Measurements from ENCODE around the gene COL27A1.

The COL27A1 gene

DNA sequence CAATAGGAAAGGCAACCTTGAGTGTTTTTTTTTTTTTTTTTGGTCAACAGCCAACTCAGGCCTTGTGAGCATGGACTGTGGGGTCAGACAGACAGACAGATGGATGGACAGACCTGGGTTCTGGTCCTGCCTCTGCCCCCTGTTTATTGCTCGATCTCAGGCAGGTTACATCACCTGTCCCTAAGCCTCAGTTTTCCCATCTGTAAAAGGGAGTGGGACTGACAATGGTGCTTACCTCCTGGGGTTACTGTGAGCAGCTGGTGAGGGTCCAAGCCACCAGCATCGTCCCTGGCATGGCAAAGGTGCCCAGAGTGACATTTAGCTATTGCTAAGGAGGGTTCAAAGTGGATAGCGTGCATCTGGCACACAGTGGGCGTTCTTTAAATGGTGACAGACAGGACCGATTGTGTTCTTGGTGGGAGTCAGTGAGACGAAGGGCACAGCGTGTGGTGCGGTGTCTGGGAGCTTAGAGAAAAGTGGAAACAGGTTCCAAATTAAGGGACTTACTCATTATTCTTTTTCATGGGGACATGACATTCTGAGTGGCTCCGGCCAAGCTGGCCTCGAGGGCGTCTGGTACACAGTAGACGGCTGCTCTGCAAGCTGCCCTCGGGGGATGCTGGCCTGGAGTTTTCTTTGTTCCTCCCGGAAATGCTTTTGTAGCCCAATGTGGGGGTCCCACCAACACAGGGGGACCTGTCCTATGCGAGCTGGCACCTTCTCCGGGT, 72.1 kb downstream of the COL27A1 start:
- no peak for DNase-seq (ENCODE audit: low read depth in 2 of 2)

DNA sequence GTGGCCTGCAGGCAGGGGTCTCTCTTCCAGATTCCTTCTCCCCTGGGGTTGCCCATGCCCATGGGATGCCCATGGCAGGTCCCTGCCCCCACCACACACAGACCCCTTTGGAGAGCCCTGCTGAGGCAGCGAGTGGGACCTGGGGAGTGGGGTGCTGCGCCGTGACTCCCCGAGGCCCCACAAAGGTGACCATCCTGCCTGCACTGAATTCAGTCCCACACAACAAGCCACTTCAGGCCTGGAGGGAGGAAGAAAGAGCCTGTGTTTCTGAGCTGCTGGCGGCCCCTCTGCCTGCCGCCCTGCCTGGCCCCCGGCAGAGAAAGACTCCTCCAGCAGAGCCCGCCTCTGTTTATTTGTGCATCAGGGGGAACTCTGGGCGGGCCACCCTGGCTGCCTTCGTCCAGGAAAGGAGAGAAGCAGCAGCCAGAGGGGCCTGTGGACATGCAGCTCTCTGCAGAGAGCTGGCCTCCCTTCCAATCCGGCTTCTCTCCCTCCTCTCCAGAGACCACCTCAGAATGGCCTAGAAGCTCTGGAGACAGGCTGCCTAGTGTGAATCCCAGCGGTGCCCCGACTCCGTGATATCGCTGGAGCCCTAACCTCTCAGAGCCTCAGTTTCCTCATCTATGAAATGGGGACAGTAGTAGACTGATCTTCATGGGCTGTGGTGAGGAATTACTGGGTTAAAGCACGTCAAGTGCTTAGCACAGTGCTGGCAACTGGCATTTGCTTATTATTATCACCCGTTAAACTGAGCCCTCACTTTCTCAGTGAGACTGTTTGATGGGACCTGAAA, 72.9 kb downstream of the COL27A1 start:
- no peak for DNase-seq (ENCODE audit: low read depth in 2 of 2)

DNA sequence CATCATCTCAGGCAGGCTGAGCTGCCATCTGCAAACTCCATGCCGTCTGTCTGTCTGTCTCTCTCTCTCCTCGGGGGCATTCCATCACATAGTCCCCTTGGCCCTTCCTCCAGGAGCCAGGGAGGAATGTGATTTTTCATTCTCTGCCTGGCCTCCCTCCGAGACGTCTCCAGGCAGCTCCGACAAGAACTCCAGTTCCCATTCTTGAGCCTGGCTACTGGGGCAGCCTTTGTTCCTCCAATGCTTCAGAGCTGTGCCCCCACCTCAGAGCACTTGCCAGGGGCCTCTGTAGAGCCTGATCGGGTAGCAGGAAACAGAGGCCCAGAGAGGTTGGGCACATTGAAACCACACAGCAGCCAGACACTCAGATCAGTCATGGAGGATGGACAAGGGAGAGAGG, 74.0 kb downstream of the COL27A1 start:
- no peak for DNase-seq (ENCODE audit: low read depth in 2 of 2)

DNA sequence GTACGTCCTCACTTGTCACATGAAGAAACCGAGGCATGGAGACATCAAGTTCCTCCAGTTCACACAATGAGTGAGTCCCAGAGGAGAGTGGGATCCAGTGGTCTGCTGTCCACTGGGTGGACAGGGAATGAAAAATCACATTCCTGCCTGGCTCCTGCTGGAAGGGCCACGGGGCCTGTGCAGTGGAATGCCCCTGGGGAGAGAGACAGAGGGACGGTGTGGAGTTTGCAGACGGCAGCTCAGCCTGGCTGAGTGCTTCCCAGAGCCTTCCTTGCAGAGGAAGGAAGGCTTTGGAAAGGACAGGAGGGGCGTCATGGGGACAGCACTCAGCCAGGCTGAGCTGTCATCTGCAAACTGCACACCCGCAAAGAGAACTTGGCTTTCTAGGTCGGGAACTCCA, 74.7 kb downstream of the COL27A1 start:
- DNase-seq (ENCODE audit: low read depth in 2 of 2): no peak

DNA sequence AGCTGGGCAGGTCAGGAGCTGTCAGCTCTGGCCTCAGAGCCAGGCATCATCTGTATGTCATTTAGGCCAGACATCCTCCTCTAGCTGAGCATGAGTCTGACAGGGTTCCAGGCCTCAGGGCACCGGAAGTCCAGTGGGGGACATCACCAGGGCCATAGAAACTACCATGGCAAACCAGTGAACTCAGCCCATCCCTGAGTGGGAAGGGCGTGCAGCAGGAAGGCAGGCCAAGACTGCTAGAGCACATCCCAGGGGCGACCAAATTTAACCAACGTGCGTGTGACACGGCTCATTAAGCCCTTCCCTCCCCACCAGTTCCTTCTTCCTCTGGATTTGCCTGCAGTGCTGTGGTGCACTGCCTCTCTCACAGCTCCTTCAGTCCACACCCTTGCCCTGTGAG, 75.9 kb downstream of the COL27A1 start:
- DNase-seq (ENCODE audit: low read depth in 2 of 2): no peak

DNA sequence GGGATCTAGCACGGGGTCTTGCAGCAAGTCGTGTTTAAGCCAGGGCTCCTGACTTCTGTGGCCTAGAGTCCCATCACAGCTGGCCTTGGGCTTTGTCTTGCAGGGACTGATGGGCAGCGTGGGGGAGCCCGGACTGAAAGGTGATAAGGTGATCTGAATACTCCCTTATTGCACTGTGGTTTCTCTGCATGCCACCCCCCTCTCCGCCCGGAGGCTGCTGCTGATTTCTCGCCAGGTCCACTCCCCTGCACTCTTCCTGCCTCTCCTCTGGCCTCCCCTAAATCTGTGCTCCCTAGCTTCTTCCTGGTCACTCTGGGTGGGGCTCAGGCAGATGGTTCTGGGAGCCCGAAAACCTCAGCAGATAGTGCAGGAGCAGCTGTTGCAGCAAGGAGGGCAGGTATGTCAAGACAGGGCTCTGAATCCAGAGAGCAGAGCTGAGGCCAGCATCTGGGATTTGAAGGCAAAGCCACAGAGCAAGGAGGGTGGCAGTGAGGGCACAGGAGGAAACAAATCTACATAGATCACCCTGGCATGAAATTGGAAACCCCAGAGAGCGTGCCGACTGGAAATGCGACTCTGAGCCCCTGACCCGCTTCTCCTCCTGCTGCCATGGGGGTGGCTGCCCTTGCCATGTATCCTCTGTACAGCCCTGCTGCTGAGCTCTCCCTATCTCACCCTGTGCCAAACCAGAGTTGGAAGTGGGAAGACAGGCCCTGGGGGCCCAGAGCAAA, 76.5 kb downstream of the COL27A1 start:
- DNase-seq (ENCODE audit: low read depth in 2 of 2): no peak

DNA sequence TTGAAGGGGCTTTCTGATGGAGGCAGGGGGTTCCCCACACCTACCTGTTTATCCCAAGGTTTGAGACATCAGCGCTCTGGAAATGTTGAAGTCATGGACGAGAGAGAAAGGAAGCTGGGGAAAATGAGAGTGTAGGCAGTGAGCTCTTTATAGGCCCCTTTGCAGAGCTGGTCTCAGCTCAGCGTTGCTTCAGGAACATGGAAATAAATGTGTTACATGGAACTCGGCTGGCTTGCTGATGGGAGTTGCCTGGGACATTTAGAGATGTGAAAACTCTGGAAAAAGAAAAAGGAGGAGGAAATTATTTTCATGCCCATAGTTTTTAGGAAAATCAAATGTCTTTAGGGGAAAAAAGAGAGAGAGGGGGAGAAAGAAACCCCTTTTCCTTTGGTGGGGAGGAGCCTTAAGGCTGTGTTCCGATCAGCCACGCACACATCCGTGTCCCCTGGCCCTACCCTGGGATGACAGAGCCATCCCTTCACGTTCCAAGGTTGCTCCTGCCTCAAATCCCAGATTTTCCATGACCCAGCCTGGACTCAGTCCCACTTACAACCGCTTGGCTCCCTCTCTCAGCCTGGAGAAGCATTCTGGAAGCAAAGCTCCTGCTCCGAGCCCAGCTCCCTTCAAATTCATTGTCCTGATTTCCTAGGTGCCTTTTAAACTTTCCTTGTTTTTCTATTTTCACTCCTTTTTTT, 78.3 kb downstream of the COL27A1 start:
- no peak for DNase-seq (ENCODE audit: low read depth in 2 of 2)

DNA sequence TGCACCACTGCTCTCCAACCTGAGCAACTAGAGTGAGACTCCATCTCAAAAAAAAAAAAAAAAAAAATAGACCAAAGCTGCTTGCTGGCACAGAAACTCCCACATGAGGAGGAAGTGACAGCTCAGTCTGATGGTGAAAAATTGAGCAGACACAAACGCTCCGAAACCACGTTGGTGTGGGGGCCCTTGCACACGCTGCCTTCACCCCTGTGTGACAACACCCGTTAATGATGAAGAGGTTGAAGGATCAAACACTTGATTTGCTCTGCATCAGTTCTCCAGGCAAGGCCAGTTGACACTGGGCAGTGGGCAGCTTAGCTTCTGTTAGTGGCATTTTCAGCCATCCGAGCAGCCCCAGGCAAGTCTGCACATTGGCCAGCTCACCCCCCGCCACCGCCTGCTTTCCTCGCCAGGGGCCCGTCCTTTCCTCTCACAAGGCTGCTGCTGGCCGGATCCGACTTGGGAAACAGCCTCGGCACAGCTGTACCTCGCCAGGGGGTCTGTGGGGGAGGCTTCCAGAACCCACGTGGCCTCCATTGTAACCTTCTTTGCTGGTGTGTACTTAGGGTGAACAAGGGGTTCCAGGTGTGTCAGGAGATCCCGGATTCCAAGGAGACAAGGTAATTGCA, 79.8 kb downstream of the COL27A1 start:
- DNase-seq (ENCODE audit: low read depth in 2 of 2): no peak

DNA sequence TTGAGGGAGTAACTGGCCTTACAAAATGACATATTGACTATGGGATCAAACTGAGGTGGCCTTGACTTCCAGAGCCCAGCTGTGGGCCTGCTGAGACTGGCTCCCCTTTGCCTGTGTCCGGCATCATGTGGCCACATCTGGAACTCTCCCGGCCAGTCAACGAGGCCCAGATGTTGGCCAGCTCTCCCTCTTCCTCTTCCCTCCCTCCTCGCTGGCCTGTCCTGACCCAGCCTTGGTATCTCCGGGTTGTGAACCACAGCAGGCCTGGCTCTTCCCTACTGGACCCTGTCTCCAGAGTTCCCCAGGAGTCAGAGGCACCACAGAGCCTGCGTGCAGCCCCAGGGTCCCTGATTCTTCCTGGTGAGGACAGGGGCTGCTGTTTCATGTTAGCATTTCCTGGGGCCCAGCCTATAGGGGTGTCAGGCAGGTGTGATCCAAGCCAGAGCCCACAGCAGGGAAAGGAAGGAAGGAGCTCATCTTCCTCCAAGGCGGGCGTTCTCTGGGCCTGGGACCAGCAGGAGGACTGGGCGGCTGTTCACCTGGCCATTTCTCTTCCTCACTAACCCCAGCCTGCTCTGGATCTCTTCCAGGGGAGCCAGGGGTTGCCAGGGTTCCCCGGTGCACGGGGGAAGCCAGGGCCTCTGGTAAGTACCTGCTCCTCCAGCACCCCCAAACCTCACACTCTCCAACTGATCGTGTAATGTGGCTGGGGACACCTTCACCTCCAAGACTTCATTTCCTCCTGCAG, 81.2 kb downstream of the COL27A1 start:
- DNase-seq (ENCODE audit: low read depth in 2 of 2): no peak

DNA sequence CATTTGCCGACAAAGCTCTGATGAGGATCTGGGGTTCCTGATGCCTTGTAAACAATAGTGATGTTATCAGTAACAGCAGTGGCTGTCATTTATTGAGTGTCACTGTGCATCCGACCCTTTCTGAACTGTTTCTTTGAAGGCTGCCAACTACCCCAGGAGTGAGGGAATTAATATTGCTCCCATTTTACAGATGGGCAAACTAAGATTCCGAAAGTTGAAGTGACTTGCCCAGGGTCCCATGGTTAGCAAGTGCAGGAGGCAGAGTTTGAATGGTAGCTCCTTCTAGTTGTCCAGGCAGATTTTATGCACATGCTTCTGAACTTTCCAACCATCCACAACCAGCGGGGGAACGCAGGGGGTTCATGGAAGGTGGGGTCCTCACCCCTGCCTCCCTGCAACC, 81.9 kb downstream of the COL27A1 start:
- no peak for DNase-seq (ENCODE audit: low read depth in 2 of 2)

DNA sequence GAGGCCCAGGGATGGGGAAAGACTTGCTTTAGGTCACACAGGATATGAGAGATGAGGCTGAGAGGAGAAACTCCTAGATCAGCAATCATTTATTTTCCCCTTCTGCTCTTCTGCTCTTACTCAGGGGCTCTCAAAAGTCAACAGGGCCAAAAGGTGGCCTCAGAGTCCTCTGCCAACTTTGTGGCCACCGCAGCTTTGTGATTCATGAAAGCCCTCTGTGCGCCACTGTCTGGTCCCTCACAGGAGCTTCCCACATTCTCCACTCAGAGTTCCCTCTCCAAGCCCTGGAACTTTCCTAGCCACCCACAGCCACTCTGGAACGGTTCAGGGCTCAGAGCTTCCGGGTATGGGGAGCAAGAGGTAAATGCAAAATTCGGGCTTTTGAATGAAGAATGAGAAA, 82.4 kb downstream of the COL27A1 start:
- DNase-seq (ENCODE audit: low read depth in 2 of 2): no peak

DNA sequence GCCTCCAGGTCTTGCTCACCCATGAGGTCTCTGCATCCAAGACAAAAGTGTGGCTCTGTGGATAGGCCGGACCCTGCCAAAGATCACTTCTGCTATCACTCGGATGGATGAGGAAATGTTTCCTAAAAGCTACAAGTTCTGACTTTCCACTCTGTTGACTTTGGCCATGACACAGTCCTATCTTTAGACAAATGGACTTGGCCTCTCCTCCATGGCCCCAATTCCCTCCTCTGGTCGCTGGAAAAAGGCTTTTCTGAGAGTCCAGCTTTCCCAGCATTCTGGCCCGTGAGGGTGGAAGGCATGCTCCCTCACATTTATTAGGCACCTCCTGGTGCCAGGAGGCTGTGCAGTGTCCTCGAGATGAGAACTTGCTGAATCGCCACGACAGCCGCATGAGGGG, 83.1 kb downstream of the COL27A1 start:
- DNase-seq (ENCODE audit: low read depth in 2 of 2): no peak

DNA sequence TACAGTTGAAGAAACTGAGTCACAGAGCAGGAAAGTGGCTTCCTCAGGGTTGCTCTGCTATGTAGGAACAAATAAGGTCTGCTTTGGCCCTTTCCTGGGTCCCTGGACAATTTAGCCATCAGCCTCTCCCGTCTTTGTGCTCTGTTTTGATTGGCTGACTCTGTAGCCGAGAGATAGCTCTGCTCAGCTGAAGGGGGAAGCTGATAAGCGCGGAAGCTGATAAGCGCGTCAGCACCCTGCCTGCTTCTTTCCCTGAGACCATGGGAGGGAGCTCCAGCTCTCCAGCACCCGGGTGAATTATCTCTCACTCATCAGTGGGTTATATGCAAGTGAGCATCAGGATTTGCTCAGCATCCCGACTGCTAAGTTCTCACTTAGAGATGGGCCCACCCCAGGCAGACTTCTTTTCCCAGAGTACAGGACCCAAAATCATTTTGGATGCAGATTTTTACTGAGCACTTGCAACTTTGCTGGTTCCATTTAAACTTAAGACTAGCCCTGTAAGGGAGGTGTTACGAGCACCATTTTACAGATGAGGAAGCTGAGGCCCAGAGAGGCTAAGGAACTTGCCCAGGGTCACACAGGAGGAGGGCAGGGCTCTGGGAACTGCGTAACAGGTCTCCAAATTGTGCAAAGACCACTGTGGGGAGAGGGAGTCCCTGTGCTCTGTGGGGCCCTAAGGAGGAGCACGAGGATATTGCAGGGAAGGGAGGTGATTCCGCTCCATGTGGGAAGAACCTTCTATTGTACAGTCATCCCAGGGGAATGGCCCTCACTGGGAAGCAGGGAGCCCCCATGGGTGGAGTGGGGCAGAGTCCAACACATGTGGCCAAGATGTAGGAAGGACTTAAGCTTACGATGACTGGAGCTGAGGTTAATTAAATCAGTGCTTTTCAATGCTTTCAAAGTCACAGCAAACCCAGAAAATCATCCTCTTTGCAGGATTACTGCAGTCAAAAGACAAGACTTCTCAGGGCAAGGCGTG, 83.8 kb downstream of the COL27A1 start:
- DNase-seq (ENCODE audit: low read depth in 2 of 2): no peak

DNA sequence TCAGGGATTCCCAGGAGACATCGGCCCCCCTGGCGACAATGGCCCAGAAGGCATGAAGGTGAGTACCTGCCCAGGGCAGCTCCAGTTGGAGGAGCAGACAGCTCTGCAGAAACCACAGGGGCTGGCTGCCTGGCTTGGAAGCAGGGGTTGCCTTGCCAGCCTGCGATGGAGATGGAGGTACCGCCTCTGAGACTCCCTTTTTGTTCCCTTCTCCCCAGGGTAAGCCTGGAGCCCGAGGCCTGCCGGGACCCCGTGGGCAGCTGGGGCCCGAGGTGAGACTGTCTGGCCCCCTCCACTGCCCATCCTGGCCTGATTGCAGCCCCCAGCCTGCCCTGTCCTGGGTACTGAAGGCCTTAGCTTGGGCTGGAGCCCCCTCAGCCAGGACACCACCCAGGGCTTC, 84.9 kb downstream of the COL27A1 start:
- DNase-seq (ENCODE audit: low read depth in 2 of 2): no peak

DNA sequence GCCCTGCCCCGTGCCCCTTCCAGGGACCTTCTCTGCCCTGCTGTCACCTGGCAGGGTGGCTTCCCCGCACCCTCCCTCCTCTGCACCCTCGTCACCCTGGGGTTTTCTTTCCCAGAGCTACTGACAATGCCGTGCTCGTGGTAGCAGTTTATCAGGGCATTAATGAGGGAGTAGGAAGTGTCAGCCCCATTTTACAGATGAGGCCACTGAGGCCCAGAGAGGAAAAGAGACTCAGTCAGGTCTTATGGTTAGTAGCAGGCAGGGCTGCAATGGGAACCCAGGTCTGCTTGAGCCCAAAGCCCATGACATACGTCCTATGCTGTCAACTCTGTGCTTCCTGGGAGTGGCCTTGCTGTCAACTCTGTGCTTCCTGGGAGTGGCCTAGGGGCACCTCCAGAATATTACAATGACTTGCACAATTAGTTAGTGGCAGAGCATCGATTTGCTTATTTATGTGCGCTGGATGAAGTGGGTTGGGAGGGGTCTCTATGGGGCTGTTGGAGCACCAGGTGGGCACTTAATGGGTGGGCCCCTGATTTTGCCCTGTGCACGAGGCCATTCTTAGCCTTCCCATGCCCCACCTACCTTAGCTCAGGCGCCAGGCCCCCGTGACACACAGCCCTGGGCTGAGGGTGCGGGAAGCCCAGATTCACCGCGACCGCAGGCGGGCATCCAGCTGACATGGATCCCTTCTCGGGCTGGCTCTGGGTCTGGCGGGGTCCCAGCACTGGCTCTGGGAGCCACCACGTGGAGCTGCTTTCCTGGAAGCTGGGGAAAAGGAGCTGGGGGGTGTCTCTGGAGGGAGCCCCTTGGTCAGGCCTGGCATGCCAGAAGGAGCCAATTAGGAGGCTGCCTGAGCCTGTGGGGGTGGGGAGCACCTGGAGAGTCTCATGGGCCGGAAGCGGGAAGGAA, 85.6 kb downstream of the COL27A1 start:
- DNase-seq (ENCODE audit: low read depth in 2 of 2): no peak

DNA sequence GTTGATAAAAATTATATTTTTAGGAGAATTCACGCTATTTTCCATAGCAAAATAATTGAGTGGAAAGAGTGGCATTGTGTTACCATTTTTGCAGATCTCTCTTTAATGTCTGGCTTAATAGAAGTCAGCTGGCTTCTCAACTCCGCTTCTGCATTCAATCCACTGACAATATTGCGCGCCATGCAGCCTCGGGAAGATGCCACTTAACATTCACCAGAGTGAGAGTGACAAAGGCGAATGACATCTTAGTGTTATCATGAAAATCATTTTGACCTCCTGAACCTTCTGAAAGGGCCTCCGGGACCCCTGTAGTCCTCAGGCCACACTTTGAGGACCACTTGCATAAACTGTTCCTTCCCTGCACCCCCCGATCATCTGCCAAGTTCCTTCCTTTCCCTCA, 87.5 kb downstream of the COL27A1 start:
- DNase-seq (ENCODE audit: low read depth in 2 of 2): no peak

DNA sequence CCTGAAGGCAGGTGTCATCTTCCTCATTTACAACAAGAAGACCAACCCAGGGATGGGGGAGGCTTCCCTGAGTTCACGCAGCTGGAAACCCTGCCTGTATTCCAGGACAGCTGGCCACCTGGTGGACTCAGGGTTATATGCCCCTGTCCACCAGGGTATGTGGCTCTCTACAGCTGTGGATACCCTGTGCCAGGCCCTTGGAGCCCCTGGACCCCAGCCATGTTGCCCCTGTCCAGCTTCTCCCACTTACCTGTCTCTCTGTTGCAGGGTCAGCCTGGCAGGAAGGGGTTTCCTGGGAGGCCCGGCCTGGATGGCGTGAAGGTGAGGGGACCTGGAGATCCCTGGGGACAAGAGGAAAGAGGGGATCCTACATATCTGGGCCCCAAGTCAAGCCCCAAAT, 87.9 kb downstream of the COL27A1 start:
- no peak for DNase-seq (ENCODE audit: low read depth in 2 of 2)

DNA sequence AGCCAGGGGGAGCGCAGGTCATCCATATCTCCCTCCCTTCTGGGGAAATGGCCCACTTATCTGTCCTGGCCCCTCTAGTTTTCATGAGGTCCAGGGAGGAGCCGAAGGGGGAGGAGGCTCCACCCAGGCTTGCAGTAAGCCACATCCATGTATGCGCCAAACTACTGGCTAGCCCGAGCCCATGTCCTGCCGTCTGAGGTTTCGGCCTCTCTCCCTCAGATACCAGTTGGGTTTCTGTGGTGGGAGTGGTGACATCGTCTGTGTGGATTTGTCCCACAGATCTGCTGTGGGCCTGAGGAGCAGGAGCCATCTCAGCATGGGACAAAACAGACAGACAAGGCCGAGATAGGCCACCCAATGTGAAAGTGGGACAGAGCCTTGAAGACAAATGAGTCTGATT, 89.2 kb downstream of the COL27A1 start:
- DNase-seq (ENCODE audit: low read depth in 2 of 2): no peak

DNA sequence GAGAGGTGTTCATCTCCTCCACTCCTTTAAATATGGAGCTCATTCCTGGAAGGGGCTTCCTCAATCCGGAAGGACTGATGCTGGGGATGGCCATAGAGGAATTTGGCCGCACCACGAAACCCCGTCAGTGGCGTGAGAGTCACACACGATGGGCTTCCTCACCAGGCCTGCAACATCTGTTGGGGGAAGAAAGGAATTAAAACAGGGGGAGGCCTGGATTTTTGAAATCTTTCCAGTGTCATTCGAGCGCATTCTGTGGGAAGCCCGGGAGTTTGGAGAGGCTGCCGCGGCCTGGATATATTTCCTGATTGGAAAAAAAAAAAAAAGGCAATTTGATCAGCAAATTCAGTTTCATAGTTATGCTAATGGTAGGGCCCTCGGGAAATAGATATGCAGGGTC, 91.2 kb downstream of the COL27A1 start:
- no peak for DNase-seq (ENCODE audit: low read depth in 2 of 2)

All from stimulated activated CD4-positive, alpha-beta T cell treated with anti-CD3 and anti-CD28 coated beads, Interleukin-1b, Interleukin-23, amount 100 ng/mL, for 4 hours (primary cell).